GM23248 (cell line): Measurements from ENCODE around the gene CLK2.

Experiments
- EZH2 ChIP-seq: fragments of 200-600 bp; sonication (generic); IDR thresholded peaks from 2 replicates; pipeline ENCODE4 v1.6.1; 2018; ENCODE audit warnings: antibody characterized with exemption, mild to moderate bottlenecking; ENCODE audit not compliant: insufficient read depth, poor library complexity, severe bottlenecking
- EZH2phosphoT487 ChIP-seq: fragments of 200-600 bp; sonication (generic); IDR thresholded peaks from 2 replicates; pipeline ENCODE4 v1.6.1; 2018; ENCODE audit warnings: antibody characterized with exemption, moderate library complexity, mild to moderate bottlenecking, low read depth; ENCODE audit not compliant: insufficient read depth

- TF ChIP-seq EZH2phosphoT487 (no peak), EZH2 (no peak)
Observed at GRCh38 chr1:155245163-155245524, 28.2 kb downstream of the CLK2 start.
